Activated CD4-positive, alpha-beta T cell treated with anti-CD3 and anti-CD28 coated beads for 48 hours (primary cell): ENCODE results near the gene SRGAP3.

Source experiments
- DNase-seq: peaks from one replicate; pipeline ENCODE4 v3.0.0-alpha.2; 2020

Gene SRGAP3

GRCh38 chr3:9251055-9251786, 1.8 kb upstream of the SRGAP3 start:
- no peak for DNase-seq

GRCh38 chr3:9250236-9250635, 790 bp upstream of the SRGAP3 start:
- no peak for DNase-seq

GRCh38 chr3:9248522-9249271, 749 bp downstream of the SRGAP3 start:
- DNase-seq = no peak

- peak; percentile 13 for DNase-seq
These were observed 1.4 kb downstream of the SRGAP3 start for GRCh38 chr3:9247941-9248521.

- no peak for DNase-seq
These were observed 2.0 kb downstream of the SRGAP3 start for GRCh38 chr3:9247361-9247940.

- DNase-seq = no peak
These were observed 3.3 kb downstream of the SRGAP3 start for GRCh38 chr3:9246189-9246588.

GRCh38 chr3:9244495-9245183, 4.8 kb downstream of the SRGAP3 start:
- no peak for DNase-seq

GRCh38 chr3:9241956-9242355, 7.5 kb downstream of the SRGAP3 start:
- no peak for DNase-seq

- no peak for DNase-seq
These were observed 9.8 kb downstream of the SRGAP3 start for GRCh38 chr3:9239680-9240079.

GRCh38 chr3:9238721-9239295, 10.6 kb downstream of the SRGAP3 start:
- DNase-seq = no peak

- no peak for DNase-seq
These were observed 11.2 kb downstream of the SRGAP3 start for GRCh38 chr3:9238276-9238675.

GRCh38 chr3:9233814-9234600, 15.4 kb downstream of the SRGAP3 start:
- no peak for DNase-seq

- no peak for DNase-seq
These were observed 16.3 kb downstream of the SRGAP3 start for GRCh38 chr3:9233101-9233500.

GRCh38 chr3:9231937-9232336, 17.5 kb downstream of the SRGAP3 start:
- DNase-seq = no peak

GRCh38 chr3:9231471-9231870, 18.0 kb downstream of the SRGAP3 start:
- no peak for DNase-seq

GRCh38 chr3:9231006-9231405, 18.4 kb downstream of the SRGAP3 start:
- no peak for DNase-seq

- no peak for DNase-seq
These were observed 18.9 kb downstream of the SRGAP3 start for GRCh38 chr3:9230596-9230995.

GRCh38 chr3:9229879-9230278, 19.6 kb downstream of the SRGAP3 start:
- DNase-seq = no peak

GRCh38 chr3:9229325-9229724, 20.1 kb downstream of the SRGAP3 start:
- no peak for DNase-seq

GRCh38 chr3:9226326-9226725, 23.1 kb downstream of the SRGAP3 start:
- DNase-seq = no peak

- DNase-seq = no peak
These were observed 24.2 kb downstream of the SRGAP3 start for GRCh38 chr3:9225268-9225667.

GRCh38 chr3:9224490-9224889, 25.0 kb downstream of the SRGAP3 start:
- DNase-seq = peak; percentile 56
